Jurkat, Clone E6-1 (cell line): ENCODE data around the gene SMYD3.

Experiments used
- DNase-seq: peaks from one replicate; pipeline ENCODE4 v3.0.0-alpha.2; 2011; ENCODE audit warnings: low read depth, low spot score
- H3K4me3 ChIP-seq: 2 replicates; pipeline ENCODE4 v1.5.1; 2011; ENCODE audit warnings: mild to moderate bottlenecking, low read length, control low read depth, moderate library complexity

SMYD3 gene

DNA sequence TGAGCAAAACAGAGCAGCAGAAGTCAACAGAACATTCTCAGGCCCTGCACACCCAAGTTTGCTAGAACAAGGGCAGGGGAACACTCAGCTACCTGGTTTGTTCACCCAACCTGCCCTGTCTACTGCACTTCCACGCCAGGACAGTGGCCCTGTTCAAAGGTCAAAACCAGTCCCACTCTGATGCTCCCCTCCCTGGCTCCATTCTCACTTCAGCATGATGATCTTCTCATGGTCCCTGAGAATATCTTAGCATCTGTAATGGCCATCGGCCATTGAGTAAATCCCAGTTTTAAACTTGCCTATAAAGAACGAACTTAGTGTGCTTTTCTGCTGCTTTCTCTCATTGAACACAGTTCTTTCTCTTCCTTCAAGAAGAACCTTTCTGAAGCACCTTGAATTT lies 293.6 kb downstream of the SMYD3 start:
- no peak overlapping the region for H3K4me3 ChIP-seq
- DNase-seq: no peak

DNA sequence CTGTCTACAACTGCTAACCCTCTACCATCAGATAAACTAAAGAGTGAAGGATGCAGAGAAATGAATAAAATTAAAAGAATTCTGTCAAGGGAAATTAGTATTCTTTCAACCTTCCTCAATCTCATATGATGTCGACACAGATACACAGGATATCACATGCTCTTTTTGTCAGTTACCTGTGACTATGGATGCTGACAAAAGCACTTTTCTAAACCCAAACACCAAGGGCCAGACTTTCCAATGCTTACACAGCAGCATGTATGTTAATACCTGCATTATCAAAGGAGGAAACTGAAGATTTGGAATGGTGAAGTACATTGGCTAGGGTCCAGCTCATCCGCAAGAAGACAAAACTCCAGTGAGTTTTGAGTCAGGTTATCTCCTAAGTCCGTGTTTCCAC lies 294.0 kb downstream of the SMYD3 start:
- no peak overlapping the region for H3K4me3 ChIP-seq
- DNase-seq: no peak

DNA sequence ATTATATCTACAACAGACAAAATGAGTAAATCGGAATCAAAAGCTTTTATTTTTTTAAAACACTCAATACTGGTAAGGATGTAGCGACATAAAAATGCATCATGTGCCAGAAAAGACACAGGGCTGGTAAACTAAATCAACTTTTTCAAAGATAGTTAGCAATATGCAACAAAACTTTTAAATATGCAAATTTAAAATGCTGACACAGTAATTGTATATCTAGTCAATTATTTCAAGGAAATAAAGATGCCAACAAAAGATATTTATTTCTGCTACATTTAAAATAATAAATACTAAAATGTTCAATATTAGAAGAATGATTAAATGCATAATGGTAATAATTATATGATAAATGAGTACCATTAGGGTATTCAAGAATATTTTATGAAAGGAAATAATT lies 295.1 kb downstream of the SMYD3 start:
- H3K4me3 ChIP-seq: no peak overlapping the region
- no peak for DNase-seq

DNA sequence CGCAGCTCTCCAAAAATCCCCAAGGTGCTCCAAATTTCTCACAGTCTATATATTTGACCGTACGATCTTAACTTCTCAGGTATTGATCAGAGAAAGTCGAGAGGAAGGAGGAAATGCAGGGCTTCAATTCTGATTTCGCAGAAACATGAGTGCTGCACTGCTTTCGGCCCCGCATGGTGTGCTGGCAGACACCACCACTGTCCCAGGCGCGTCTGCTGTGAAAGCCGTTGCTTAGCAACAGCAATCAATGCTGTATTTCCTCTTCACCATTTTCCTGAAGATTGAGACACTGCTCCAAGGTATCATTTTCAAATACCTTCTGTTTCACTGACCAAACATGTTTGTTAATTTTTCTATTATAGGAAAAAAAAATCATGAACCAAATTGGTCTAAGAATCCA lies 296.3 kb downstream of the SMYD3 start:
- no peak overlapping the region for H3K4me3 ChIP-seq
- no peak for DNase-seq

DNA sequence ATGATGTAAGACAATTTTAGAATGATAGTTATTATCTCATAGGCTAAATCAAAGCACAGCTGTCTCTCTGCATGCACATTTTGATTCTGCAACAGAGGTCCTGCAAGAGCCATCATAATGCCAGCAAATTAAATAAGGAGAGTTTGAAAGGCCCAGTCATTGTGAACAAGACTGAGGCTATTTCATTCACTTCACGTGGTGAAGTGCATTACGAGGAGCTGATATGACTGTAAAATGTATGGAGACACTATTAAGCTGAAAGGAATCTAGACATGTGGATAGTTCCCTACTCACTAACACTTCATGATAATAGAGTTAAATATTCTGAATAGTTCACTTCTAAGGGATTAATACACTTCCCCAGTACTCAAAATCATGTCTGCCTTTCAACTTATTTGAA lies 299.0 kb downstream of the SMYD3 start:
- no peak overlapping the region for H3K4me3 ChIP-seq
- no peak for DNase-seq

DNA sequence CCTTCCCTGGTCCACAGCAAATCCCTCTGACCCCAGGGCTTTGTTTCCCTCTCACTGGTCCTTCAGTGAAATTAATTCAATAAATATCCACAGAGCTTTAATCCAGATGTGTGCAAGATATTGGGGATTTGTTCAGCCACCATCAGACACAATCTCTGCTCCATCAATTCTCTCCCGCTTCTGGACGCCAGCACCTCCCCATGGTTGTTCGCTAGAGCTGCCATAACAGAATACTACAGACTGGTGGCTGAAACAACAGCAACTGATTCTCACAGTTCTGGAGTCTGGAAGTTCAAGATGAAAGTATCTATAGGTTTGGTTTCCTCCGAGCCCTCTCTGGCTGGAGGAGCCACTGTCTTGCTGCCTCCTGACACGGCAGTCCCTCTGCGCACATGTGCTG lies 303.9 kb downstream of the SMYD3 start:
- H3K4me3 ChIP-seq: no peak overlapping the region
- no peak for DNase-seq

DNA sequence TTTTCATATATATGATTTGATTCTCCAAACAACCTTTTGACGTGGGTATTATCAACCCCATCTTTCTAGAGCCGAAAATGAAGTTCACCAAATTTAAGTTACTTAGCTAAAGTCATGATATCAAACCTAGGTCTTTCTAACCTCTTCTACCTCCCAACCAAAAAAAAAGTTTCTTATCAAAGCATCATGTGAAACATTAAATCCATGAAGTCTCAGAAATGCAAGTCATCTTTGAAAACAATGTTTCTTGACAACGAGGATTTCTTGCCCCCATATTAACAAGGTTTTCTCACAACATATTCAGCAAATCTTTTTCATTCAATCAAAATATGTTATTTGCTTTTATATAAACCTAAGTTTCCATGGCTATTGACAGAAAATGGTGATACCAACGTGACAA lies 306.3 kb downstream of the SMYD3 start:
- H3K4me3 ChIP-seq: no peak overlapping the region
- no peak for DNase-seq

DNA sequence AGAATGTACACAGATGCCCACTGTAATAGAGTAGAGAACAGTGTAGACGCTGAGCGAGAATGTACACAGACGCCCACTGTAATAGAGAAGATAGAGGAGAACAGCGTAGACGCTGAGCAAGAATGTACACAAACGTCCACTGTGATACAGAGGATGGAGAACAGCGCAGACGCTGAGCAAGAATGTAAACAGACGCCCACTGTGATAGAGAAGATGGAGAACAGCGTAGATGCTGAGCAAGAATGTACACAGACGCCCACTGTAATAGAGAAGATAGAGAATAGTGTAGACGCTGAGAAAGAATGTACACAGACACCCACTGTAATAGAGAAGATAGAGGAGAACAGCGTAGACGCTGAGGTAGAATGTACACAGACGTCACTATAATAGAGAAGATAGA lies 306.9 kb downstream of the SMYD3 start:
- DNase-seq: no peak
- H3K4me3 ChIP-seq: no peak overlapping the region

DNA sequence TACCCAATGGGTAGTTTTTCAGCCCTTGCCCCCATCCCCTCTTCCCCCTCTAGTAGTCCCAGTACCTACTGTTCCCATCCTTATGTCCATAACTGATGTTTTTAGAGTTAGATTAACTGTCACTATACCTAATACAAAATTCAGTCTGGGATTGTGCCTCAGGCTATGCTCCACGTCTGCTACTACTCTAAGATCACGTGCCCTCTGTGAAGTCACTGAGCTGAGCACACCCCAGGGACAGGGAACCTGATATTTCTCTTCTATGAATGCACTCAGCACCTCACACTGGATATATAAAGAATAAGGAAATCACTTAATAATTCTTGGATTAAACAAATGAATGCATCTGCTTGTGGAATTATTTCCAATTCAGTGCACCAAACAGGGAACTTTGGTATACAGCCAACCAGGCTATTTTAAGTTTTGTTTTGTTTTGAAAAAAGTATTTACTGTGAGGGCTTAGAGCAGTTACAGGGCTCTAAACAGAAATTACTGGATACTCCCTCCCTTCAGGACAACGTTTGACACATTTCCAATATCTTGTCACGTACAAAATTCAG lies 307.9 kb downstream of the SMYD3 start:
- DNase-seq: no peak

DNA sequence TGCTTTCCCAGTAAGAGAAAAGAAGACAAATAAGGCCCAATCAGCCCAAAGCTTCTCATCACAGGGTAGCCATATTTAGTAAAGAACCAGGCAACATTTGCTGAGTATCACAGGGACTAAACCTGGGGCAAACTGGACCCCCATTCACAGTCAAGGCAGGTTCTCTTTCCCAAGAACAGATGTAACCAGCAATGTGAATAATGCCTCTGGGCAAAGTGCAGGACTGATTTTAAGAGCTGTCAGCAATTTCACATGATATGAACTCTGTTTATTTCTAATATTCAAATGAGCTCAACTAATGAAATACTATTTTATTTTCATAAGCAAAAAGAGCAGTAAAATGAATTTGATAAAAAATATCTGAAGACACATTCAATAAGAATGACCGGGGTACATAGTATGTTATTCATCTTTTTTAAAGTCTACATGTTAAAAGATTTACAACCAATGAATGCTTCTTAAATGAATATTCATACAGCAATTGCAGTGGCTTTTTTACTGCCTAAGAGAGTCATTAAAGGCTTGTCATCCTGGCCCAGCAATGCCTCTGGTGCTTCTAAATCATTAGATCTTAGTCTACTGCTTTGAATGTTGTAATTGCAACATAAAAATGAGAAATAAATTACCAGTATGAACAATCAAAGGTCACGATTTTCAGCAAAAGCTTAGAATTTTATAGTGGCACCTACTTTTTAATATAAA lies 308.8 kb downstream of the SMYD3 start:
- DNase-seq: no peak
- H3K4me3 ChIP-seq: no peak overlapping the region

More for the DNA sequence above, 307.9 kb downstream of the SMYD3 start:
- no peak overlapping the region for H3K4me3 ChIP-seq

DNA sequence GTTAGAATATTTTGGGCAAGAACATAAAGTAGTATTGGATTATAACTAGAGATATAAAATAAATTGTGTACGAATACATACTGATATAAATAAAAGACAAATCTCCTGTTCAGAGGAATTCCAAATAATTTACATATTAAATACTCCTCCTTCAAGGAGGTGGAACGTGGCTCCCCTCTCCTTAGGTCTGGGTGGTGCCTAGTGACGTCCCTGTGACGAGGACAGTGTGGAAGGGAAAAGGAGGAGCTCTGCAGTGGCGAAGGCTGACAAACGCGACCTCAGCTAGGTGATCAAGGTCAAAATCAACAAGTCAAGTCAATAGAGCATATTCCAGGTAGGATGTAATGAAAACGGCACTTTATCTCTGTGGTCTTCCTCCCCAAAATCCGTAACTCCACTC lies 310.0 kb downstream of the SMYD3 start:
- H3K4me3 ChIP-seq: no peak overlapping the region
- DNase-seq: no peak

DNA sequence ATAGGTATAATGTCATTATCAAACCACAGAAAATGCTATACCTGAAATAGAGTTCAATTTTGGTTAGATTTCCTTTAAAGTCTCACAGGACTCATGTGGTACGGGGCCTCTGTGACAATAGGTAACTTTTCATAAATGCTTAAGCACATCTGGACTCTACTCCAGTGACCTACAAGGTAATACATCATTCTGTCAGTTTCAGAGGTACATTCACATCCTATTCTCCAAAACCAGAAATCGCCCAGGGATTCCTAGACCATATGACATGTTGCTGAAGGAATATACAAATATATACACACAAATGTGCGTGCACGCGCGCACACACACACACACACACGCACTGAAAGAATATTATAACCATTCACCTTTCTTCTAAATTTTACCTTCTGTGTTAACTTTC lies 311.8 kb downstream of the SMYD3 start:
- no peak overlapping the region for H3K4me3 ChIP-seq

DNA sequence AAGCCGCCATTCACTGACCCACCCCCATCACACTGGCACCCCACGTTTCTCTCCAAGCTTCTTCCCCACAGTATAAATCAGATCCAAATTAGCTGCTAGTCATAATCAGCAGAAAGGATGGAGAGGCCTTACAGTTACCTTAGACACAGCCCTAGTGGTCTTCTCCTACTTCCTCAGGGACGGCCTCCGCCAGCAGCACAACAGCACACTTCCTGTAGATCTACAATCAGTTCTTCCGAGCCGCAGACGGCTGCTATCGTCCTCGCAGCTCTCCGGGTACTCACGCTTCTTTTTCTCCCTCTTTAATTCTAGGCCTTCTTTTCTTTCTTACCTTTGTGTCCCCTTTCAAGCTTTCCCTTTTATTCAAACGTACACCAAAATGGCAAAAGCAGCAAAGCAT lies 313.5 kb downstream of the SMYD3 start:
- no peak overlapping the region for H3K4me3 ChIP-seq
- DNase-seq: no peak

More for the DNA sequence above, 311.8 kb downstream of the SMYD3 start:
- no peak for DNase-seq

DNA sequence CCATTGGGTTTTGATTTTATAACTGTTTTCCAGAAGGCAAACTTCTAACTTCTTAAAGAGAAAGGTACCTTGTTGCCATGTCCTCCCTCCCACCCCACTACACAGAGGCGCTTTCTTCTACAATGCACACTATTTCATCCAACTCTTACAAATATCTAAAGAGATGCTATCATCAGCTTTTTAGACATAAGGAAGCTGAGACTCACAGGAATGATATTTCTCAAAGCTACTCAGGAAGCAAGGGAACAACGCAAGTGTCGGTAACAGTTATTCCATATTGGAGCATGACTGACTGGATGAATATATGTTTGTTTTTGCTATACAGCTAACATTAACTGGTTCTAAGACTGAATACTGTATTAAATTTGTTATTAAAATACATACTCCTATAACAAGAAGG lies 318.0 kb downstream of the SMYD3 start:
- DNase-seq: no peak
- no peak overlapping the region for H3K4me3 ChIP-seq

DNA sequence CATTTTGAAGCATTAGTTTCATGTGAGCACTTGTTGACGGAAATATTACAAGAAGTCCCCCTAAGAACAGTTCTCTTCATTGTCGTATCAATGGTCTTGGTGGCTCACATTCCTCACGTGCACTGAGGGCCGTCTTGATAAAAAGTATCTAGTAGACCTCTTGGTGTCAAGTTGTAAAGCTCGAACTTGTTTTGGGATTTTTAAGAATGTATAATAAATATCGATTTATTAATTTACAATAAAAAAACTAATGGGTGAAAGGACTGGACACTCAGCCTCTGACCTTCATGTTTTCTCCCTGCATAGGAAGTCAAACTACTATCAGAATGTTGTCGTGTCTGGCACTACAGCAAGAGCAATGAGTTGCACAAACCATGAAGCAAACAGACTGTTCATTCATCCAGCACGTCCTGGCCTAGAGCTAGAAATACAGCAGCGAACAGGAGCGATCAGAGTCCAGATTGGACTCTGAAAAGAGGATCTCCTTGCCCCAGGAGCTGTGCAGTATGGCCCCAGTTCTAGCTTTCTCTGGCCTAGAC lies 319.2 kb downstream of the SMYD3 start:
- H3K4me3 ChIP-seq: no peak overlapping the region
- DNase-seq: no peak

DNA sequence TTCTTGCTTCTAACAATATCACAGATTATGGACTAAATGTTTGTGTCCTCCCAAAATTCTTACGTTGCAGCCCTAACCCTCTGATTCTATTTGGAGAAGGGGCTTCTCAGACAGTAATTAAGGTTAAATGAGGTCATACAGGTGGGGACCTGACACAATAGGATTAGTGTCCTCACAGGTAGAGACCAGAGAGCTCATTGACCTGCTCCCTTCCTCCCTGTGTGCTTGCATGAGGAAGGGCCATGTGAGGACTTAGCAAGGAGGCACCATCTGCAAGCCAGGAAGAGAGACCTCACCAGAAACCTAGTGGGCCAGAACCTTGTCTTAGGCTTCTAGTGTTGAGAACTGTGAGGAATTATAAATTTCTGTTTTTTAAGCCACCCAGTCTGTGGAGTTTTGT lies 322.6 kb downstream of the SMYD3 start:
- no peak for DNase-seq
- H3K4me3 ChIP-seq: no peak overlapping the region

DNA sequence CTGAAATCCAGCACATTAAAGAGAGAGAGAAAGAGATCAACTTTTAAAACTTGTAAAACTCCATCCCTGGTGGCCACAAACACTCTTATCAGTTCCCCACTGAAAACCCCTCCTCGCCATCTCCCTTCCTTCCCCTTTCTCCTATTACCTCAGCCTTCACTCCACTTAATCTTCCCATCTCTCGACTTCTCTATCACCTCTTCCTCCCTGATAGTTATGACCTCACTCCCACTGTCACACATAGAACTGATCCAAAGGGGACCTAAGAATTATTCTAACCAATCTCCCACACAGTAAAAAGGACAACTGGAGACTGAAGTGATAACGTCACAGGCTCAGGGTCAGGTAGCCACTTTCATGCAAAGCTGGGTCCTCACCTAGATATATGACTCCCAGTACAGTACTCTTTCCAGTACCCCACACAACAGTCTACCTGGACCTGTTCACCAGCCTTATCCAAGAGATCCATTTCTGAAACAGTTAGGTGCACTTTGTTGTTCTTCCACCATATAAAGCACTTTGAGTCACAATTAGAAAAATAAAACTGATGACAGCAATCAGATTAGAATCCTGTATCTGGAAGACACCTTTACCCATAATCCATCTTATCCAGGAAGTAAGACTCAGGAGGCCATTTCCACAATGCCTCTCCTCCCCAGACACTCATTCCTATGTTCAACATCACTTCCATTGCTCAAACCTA lies 324.8 kb downstream of the SMYD3 start:
- DNase-seq: no peak

DNA sequence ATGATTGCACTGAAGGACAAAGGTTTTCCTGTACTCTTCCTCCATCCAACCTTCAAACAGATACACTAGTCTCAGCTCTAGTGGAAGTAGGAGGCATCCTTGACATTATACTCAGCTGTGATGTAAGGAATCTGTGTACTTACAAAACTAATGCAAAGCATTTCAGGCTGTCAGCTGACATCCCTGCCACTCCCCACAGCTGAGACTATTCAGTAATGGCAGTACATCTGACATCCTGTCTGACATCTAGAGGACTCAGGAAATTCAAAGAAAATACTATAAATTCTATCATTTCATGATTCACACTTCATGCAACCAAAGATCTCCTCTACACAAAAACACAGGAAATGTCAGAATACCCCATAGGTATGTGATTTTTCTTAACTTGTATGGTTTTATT lies 325.8 kb downstream of the SMYD3 start:
- H3K4me3 ChIP-seq: no peak overlapping the region
- no peak for DNase-seq

More for the DNA sequence above, 324.8 kb downstream of the SMYD3 start:
- H3K4me3 ChIP-seq: no peak overlapping the region

DNA sequence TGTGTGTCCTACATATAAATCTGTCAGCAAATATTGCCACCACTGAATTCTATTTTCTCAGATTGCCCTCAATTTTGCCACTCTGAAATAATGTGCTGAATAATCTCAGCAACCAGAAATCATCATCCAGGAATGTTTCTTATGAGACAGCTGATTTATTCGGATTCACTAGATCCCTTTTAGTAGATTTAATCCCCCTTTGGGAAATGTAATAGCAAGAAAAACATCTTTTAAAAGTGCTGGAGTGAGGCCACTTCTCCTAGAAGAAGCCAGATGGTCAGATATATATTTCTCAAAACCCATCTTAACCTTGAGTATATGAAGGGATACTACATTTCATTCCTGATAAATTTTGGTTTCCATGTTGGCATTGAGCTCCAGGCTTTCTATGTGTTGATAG lies 327.7 kb downstream of the SMYD3 start:
- H3K4me3 ChIP-seq: no peak overlapping the region
- no peak for DNase-seq

DNA sequence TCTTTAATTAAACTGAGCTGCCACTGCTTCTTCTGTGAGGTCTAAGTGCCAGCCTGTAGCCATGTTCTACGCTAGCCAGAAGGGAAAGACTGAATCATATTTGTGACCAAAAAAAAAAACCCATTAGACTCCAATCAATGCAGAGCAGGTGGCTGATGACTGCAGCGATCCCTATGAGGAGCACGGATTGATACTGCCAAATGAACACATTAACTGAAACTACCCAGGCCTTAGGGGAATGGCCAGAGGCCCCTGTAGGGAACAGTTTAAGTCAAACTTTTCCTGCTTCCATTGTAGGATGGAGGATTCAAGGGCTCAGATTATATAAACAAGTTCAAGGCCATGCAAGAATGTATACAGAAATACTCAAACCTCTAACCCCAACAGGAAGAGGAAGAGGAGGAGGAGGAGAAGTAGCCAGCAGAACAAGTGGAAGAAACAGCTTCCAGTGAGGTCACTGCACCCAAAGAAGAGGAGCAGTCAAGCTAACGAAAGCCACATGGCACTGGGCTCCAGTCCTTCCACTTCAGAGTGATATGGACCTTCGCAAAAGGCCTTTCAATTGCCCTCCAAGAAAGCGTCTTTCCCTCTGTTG lies 328.3 kb downstream of the SMYD3 start:
- H3K4me3 ChIP-seq: no peak overlapping the region
- DNase-seq: no peak
